Stimulated activated CD4-positive, alpha-beta T cell treated with anti-CD3 and anti-CD28 coated beads, Interleukin-12 subunit alpha, Interleukin-12 subunit beta, amount 100 ng/mL, for 24 hours (primary cell): ENCODE measurements around the gene RGS2.

ENCODE experiments used
- DNase-seq, 2 experiments: peaks; one replicate each; pipeline ENCODE4 v3.0.0-alpha.2; 2020; ENCODE audit warnings: low read depth in 2 of 2

The RGS2 gene

GRCh38 chr1:192808518-192809306, at the start of gene RGS2:
TSS of gene RGS2 (plus strand) at chr1:192809039. CDS start at chr1:192809072, 33 bp downstream.
- peak; percentile 73 to 75 for DNase-seq

- no peak for DNase-seq
Measured at GRCh38 chr1:192759104-192759503, 49.7 kb upstream of the RGS2 start.

- DNase-seq: no peak
Measured at GRCh38 chr1:192762265-192762664, 46.6 kb upstream of the RGS2 start.

- DNase-seq: no peak
Measured at GRCh38 chr1:192763243-192763642, 45.6 kb upstream of the RGS2 start.

- DNase-seq: no peak
Measured at GRCh38 chr1:192763756-192764155, 45.1 kb upstream of the RGS2 start.

GRCh38 chr1:192764675-192765074, 44.2 kb upstream of the RGS2 start:
- DNase-seq: no peak

- no peak for DNase-seq
Measured at GRCh38 chr1:192766009-192766625, 42.7 kb upstream of the RGS2 start.

GRCh38 chr1:192766876-192767275, 42.0 kb upstream of the RGS2 start:
- DNase-seq: no peak

GRCh38 chr1:192767798-192768197, 41.0 kb upstream of the RGS2 start:
- no peak for DNase-seq

- no peak for DNase-seq
Measured at GRCh38 chr1:192768463-192768862, 40.4 kb upstream of the RGS2 start.

- no peak for DNase-seq
Measured at GRCh38 chr1:192771341-192771740, 37.5 kb upstream of the RGS2 start.

GRCh38 chr1:192775631-192776030, 33.2 kb upstream of the RGS2 start:
- DNase-seq: no peak

- DNase-seq: no peak
Measured at GRCh38 chr1:192776206-192776605, 32.6 kb upstream of the RGS2 start.

- DNase-seq: no peak
Measured at GRCh38 chr1:192776998-192777397, 31.8 kb upstream of the RGS2 start.

GRCh38 chr1:192783791-192784190, 25.0 kb upstream of the RGS2 start:
- DNase-seq: no peak

- DNase-seq: no peak
Measured at GRCh38 chr1:192784397-192784796, 24.4 kb upstream of the RGS2 start.

- DNase-seq: no peak
Measured at GRCh38 chr1:192786576-192786975, 22.3 kb upstream of the RGS2 start.

GRCh38 chr1:192787914-192788585, 20.8 kb upstream of the RGS2 start:
- no peak for DNase-seq

- DNase-seq: no peak
Measured at GRCh38 chr1:192789871-192790270, 19.0 kb upstream of the RGS2 start.

GRCh38 chr1:192792628-192793027, 16.2 kb upstream of the RGS2 start:
- no peak for DNase-seq

- DNase-seq: no peak
Measured at GRCh38 chr1:192793983-192794767, 14.7 kb upstream of the RGS2 start.

GRCh38 chr1:192794768-192795035, 14.1 kb upstream of the RGS2 start:
- DNase-seq: no peak
